Measurements from ENCODE around the gene PLCB4.

GRCh38 chr20:9137001-9137400 is 68.1 kb downstream of the PLCB4 start:
- TF ChIP-seq CTCF (IDR thresholded peaks at IDR 0.05) (no peak), POLR2A (IDR thresholded peaks at IDR 0.05) (no peak)

Measured in lower leg skin (tissue), 3 donors.